Skin epidermis (tissue), 12 donors: ENCODE measurements around the gene ITPKB.
A peak's percentile ranks its signal among the peaks of the same experiment; 100 is the strongest.
"Not testable (repeated sequence)": the region's sequence is repeated elsewhere in the genome, so short reads cannot be mapped to it uniquely, and the experiment has no call there.

Source experiments
- H3K27ac ChIP-seq, 21 experiments: fragments of 200-600 bp; sonication (generic) in 11 of 21; one replicate each; pipeline ENCODE4 v1.5.0; 2020; ENCODE audit warnings: mild to moderate bottlenecking in 3 of 21, inconsistent platforms in 2 of 21, moderate library complexity in 2 of 21
- H3K4me3 ChIP-seq, 7 experiments: fragments of 200-600 bp; sonication (generic) in 2 of 7; one replicate each; pipeline ENCODE4 v1.5.0; 2020; ENCODE audit warnings: inconsistent platforms in 2 of 7, mild to moderate bottlenecking in 2 of 7, moderate library complexity in 1 of 7

The ITPKB gene

DNA sequence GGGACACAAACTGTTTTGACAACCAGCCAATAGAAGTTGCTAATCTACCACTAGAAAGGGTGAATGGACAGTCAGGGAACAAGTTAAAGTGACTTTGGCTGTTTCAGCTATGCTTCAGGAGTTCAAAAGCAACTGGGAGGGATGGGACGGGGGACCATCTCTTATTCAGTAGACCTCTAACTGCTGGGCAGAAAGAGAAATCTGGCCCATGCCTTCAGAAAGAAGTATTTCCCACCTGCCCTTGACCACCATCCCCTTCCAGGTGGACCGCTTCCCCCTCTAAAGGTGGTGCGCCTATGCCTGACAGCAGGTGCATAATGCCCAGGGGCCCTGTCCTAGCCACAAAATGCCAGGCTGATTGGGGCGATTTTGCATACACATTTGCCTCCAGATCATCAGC is 5.2 kb downstream of the ITPKB start:
- peak overlapping the region in 10 of 21 experiments; percentile 2 to 99 (median 49) for H3K27ac ChIP-seq
- H3K4me3 ChIP-seq = peak overlapping the region in 5 of 7 experiments; percentile 1 to 89 (median 16)

DNA sequence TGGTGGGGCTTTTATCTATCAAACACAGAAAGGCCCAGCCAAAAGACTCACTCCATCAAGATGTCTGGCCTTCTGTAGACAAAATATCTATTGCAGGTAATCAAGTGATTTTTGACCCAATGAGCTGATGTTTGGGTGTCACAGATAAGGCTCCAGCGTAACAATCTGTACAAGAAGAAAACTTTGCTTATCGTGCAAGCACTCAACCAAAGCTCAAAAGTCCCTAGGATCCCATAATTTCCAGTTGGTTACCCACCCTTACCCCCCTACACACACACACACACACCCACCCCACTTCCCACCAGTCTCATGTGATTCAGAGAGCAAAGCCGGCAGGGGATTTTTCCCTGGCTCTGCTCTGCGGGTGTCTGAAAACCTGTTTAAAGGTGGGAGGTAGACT is 5.8 kb downstream of the ITPKB start:
- H3K27ac ChIP-seq = peak overlapping the region in 10 of 21 experiments; percentile 5 to 99 (median 48)
- peak overlapping the region in 4 of 7 experiments; percentile 1 to 89 (median 10) for H3K4me3 ChIP-seq

DNA sequence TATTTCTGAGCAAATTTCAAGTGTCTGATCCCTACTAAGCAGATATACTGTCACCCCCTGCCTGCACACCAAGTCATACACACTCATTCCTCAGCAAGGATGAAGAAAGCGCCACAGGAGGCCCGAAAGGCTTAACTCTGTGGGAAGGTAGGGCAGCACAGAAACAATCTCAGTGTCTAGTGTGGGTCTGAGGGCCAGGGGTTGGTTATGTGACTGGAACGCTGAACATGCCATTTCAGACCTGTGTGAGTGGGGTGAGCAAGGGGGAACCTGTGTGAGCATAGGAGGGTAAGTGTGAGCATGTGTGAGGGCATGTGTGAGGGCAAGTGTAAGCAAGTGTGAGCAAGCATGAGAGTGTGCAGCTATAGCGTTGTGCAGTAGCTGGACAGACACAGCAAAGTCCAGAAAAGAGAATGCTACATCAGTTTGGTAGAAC is 6.2 kb downstream of the ITPKB start:
- Histone ChIP-seq H3K4me3 (peak overlapping the region in 4 of 7 experiments; percentile 1 to 89 (median 6)), H3K27ac (peak overlapping the region in 8 of 21 experiments; percentile 5 to 99 (median 48))

DNA sequence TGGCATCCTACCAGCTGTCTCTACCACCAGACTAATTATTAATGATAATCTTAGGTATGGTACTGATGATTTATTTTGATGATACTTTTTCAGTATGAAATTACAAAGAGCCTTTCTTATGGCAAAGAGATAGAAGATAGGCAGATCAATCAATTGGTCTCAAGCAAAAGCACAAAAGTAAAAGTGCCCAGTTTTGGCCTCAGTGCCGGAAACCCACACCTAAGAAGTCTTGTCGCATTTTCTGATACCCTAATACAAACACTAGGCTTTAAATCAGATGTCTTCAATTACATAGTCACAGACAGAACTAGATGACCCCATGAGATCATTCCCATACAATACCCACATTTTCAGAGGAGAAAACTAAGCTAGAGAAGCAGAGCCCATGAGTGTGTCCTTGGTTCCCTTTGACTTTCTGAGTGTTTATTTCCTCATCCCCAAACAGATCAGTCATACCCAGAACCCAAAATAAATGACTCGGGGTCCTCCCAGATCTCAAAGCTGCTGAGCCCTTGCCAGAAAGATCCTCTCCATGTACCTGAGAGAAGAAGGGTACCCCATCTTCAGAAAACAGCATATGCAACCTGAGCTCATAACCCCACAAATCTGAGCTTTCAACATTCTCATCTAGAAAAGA is 7.7 kb downstream of the ITPKB start:
- peak overlapping the region in 6 of 21 experiments; percentile 20 to 99 (median 46) for H3K27ac ChIP-seq

DNA sequence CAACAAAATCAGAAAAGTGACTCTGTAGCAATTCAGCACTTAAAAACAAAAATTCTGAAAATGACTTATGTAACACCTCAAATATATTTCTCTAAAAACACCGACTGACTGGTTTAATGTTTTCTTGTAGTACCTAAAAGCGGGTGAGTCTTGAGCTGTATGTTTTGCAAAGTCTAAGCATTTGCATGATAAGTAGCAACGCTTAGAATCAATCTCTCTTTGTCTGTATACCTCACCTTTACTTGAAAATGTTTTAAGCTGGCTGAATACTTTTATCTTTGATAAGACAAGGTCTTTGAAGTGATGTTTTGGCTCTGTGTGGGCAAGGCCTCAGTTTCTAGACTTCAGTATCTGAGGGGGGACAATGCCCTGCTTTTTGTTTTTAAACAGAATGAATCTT is 8.2 kb downstream of the ITPKB start:
- peak overlapping the region in 1 of 7 experiments; percentile 9 for H3K4me3 ChIP-seq
- peak overlapping the region in 5 of 21 experiments; percentile 31 to 99 (median 51) for H3K27ac ChIP-seq

More for the DNA sequence above, 7.7 kb downstream of the ITPKB start:
- peak overlapping the region in 1 of 7 experiments; percentile 9 for H3K4me3 ChIP-seq

DNA sequence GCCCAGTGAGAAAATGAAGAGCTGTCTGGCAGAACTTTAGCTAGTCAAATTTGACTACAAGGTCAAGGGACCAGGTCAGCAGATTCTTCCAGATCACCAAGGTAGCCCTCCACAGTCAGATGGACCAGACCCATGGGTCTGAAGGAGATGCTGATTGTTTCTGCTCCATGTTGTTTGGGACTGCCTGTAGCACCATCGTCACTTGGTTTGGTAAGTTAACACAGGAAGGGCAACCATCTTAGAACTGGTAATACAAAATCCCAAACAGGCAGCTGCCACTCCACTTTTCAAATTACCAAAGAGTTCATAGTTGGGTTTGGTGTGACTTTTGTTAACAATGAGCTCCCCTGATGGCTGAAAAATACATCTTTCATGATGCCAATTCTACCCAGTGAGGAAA is 9.0 kb downstream of the ITPKB start:
- no peak overlapping the region for H3K4me3 ChIP-seq
- H3K27ac ChIP-seq = peak overlapping the region in 4 of 21 experiments; percentile 1 to 99 (median 27)

DNA sequence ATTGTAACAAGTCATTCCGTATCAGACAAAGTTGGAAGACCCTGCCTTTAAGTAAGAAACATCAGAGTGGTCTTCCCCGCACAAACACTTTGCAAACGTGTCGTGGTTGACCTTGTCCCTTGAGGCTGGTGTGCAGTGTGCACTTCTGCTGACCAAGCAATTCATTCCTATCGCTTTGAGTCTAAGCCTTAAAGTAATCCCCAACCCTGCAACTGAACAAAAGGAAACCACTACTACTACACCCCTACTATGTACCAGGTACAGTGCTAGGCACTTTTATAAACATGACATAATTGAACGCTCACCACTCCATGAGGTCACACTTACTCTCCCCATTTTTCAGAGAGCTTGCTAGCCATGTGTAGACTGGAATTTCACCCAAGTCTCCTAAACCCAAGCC is 10.6 kb downstream of the ITPKB start:
- no peak overlapping the region for H3K4me3 ChIP-seq
- peak overlapping the region in 5 of 21 experiments; percentile 0 to 55 (median 10) for H3K27ac ChIP-seq

DNA sequence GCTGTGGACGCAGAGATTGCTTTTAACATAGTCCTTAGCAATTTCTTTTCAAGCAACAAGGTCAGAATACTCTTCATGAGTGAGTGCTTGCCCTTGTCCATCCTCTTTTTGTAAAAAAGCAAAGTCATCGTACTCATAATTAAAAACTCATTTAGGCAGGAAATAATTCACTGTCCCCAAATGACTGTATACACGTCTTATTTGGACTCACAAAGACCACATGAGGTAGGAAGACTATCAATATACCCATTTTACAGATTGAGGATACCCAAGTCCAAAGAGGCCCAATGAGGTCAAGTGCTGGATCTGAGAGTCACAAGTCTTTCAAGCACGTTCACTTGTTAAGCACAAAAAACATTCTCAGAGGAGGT is 13.2 kb downstream of the ITPKB start:
- peak overlapping the region in 1 of 21 experiments; percentile 8 for H3K27ac ChIP-seq
- no peak overlapping the region for H3K4me3 ChIP-seq

DNA sequence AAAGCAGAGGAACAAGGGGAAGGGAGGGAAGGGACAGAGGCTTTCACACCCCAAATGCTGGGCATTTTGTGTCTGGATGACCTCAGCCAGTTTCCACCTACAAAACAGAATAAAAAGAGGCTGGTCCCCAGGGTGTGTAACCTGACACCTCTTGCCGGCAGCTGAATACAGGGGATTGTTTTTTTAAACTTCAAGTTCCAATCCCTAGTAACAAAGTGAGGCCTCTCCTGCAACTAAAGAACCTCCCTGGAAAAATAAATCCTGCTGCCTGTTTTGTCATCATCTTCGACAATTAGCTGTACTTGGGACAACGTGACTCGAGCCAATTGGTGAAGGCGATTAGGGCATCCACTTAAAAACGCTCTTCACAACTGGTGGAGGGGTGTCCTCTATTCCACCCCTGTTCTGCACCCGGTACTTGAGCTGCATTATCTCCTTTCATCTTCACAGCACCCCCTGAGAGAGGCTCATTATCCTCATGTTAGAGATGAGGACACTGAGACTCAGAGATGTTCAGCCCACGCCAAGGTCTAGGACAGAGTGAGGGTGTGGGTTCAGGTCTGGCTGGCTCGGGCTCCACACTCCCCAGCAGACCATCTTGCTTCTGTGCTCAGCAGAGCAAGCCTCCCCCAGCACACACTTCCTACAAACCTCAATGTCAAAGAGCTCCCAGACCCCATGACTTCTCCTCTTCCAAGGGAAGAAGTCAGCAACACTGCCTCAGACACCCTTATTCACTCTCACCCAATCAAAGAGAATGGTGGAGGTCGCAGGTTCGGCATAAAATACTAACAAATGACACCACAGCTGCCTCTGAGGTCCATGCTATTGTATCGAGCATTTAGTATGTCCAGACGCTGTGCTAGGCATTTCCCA is 15.2 kb downstream of the ITPKB start:
- peak overlapping the region in 10 of 21 experiments; percentile 2 to 51 (median 34) for H3K27ac ChIP-seq

DNA sequence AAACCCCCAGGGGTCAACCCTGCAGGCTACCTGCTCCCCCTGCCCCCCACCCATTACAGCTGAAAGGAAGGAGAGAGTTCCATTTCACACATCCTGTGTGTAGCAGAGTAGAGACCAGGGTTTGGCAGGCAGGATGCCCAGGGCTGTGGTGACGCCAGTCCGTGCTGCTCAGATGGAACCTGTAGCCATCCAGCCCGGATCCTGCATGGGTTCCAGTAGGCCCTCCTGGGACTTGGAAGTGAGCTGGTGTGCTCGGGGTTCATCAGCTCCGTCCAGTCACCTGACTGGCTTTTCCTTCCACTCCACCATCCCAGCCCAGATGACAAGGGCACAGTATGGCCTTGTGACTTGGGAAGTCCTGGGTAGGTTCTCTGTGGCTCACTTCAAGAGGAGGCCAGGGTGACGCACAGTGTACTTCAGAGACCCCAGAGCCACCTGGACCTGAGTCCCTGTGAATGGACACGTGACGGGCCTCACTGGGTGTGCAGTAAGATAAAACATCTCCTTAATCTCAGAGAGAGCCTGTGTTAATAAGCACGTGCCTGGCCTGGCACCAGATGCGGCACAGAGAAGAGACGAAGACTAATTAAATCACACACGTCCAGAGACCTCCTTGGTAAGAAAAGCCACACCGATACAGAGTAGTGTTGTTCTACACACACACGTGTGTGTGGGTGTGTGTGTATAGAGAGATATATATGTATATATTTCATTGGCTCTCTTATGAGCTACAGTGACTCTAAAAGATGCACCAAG is 16.0 kb downstream of the ITPKB start:
- Histone ChIP-seq H3K4me3 (no peak overlapping the region), H3K27ac (peak overlapping the region in 7 of 21 experiments; percentile 2 to 49 (median 31))

More for the DNA sequence above, 15.2 kb downstream of the ITPKB start:
- H3K4me3 ChIP-seq = no peak overlapping the region

DNA sequence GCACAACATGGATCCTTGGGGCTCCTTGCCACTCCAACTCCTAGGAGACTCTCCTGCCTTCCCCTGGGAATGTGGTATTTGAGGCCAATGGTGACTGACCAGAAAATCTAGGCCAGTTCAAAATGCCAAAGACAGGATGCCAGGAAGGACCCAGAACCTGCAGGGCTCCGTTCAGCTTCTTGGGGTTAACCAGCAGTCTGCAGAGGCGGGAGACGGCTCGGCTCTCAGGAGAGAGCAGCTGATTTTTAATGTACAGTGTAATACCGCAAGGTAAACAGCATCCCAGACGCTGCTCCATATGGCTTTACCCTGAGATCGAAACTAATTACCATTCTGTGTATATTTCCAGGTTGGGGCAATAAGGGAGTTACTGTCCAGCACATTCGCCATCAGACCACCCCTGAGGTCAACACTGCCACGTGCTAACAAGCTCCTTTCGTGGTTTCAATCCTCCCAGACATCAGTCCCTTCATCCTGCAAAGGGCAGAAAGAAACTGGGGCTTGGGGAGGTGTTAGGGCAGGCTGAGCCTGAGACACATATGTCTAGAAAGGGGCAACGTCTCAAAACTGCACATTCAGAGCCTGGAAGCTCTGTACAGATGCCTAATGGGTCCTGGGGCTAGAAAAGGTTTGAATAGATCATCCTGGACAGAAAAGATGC is 16.7 kb downstream of the ITPKB start:
- H3K27ac ChIP-seq = peak overlapping the region in 3 of 21 experiments; percentile 2 to 38 (median 3)
- no peak overlapping the region for H3K4me3 ChIP-seq

DNA sequence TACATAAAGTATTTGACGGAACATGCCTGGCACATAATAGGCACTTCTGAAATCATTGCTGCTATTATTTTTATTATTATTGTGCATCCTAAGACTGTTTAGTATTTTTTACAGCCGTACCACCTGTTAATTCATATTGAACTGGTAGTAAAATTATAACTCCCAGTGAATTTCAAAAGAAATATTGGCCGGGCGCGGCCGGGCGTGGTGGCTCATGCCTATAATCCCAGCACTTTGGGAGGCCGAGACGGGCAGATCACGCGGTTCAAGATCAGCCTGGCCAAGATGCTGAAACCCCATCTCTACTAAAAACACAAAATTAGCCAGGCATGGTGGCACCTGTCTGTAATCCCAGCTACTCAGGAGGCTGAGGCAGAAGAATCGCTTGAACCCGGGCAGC is 18.5 kb downstream of the ITPKB start:
- H3K27ac ChIP-seq, H3K4me3 ChIP-seq: not testable (repeated sequence)

DNA sequence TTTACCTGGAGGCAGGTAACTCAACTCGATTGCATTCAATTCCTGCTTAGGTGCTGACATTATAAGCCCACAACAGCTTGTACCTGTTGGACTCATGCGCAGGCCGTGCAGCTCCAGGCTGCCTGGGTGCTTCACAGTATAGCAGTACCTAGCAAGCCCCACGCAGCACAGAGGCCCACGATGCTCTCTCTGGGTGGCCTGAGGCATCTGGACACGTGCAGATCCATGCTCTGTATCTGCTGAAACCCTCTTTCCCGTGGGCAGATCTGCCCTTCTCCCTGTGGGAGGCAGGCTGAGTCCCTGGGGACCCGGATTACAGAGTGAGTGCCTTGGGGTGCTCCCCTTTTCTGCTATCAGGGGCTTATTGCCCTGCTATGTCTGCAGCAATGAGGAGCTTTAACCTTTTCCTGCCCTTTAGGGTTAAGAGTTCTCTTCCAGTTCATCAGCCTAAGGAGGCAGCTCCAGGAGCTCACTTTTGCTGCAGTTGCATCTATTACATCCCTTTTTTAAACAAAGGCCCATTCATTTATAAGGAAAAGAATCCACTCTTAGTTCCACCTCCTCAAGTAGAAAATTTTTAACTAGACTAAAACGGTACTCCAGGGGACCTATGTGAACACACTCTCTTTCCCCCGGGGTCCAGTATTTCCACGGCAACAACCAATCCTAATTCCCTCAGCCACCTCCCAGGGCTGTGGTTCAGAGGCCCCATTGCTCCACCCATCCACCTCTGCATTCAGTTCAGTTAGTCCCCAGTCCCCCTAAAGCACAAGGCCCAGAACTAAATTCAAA is 19.3 kb downstream of the ITPKB start:
- Histone ChIP-seq H3K27ac (peak overlapping the region in 2 of 21 experiments; percentile 3 to 10), H3K4me3 (no peak overlapping the region)

DNA sequence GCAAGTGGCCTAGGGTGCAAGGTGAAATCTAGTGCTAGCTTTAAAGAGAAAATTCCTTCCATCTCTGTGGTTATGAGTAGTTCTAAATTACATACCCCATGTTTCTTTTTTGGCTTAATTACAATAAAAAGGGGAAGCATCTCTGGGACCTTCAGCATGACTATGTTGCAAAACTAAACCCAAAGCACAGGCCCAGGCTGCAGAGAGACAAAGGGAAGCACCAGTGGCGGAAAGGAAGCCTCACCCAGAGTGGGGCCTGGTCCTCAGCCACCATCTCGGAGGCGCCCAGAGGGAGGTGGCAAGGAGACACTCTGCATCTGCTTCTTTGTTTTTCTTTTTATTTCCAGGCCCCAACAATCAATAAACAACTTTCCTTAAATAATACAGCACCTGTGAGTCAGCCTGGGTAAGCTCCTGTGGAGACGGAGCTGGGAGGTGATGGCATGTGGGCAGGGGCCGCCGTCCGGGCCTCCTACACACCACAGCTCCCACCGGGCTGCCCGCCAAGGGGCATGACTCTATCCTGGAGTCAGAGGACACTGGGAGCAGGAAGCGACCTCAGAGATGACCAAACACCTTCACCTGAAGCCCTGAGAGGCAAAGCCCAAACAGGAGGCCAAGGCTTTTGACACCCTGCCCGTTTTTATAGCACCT is 21.7 kb downstream of the ITPKB start:
- peak overlapping the region in 9 of 21 experiments; percentile 1 to 63 (median 31) for H3K27ac ChIP-seq
- no peak overlapping the region for H3K4me3 ChIP-seq

DNA sequence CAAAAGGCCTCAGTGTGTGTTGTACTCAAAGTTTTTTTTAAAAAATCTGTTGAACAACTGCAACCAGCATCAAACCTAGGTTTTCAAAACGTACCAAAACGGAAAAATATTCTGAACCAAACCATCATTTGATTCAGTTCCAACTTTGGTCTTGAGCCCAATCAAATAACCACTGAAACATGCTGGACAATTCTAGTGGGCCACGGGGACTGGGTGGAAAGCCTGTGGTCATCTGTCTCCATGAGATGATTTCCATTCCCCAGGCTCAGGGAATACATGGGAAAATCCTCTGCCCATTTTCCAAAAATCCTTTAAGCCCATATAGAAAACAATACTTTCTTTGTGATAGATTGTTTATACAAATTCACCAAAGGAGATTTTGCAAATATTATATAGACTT is 22.5 kb downstream of the ITPKB start:
- no peak overlapping the region for H3K4me3 ChIP-seq
- H3K27ac ChIP-seq = no peak overlapping the region

DNA sequence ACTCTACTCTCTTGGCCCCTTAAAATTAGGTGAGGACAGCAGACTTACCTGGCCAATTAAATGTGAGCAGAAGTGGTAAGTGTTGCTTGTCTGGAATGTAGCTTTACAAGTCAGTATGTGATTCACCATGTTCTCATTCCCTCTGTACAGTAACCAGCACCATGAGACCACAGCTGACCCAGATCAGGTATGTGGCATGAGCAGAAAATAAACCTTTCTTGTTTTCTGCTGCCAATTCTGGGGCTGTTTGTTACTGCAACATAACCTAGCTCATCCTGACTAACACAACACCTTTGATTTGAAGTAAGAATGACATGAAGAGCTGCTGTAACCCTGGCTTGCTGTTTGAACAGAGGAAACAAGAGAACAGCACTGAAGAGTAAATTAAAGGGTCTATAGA is 24.9 kb downstream of the ITPKB start:
- peak overlapping the region in 1 of 21 experiments; percentile 37 for H3K27ac ChIP-seq
- no peak overlapping the region for H3K4me3 ChIP-seq

DNA sequence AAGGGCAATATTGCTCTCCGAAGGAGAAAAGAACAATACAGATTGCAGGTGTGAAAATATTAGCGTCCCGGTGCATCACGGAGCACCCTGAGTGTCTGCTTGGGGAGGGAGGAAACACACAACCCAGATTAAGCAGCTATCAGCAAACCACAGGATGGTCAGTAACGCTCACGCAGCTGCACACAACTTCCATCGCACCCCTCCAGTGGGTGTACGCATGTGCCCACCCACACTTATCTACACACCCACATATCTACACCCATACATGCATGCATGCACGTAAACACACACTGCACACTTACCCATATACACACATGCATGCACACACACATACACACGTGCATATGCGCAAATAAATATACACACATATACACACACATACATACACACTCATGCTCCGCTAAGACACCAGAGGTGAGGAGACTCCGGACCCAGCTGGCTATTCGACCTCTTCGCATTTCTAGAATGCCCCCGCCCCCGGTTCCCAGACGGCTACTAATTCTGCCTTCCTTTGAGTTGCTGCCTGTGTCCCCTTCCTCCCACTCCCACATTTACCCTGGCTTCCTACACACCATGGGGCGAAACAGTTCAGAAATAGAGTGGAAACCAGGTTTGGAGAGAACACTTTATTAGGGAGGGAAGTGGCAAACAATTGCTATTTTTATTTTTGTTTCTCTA is 26.2 kb downstream of the ITPKB start:
- Histone ChIP-seq H3K27ac (peak overlapping the region in 5 of 21 experiments; percentile 2 to 64 (median 32)), H3K4me3 (no peak overlapping the region)
